SHP77 treated with DMSO at 0.1 percent for 48 hours (cell line): ENCODE measurements around the gene APP.
"Not testable (repeated sequence)": the region's sequence is repeated elsewhere in the genome, so short reads cannot be mapped to it uniquely, and the experiment has no call there.

Experiments
- DNase-seq: peaks from one replicate; lab custom pipeline; 2025; lab: John Stamatoyannopoulos, UW

Gene APP

GRCh38 chr21:26022598-26023337, 147.8 kb downstream of the APP start:
- not testable (repeated sequence) for DNase-seq

- DNase-seq, result no peak
Observed at GRCh38 chr21:26020510-26020909, 150.1 kb downstream of the APP start.

DNA sequence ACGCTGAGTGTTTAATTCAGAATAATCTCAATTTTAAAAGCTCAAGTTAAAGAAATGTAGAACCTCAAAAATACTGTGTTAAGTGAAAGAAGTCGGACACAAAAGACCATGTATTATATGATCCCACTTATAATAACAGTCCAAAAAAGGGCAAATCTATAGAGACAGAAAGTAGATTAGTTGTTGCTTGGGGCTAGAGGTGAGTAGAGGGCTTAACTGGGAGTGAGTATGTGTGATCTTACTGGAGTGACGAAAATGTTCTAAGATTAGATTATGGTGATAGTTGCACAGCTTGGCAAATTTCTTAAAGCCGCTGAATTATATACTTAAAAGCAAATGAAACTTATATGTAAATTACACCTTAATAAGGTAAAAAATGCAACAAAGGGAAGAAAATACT, 150.5 kb downstream of the APP start:
- DNase-seq, result no peak

GRCh38 chr21:26019236-26019635, 151.3 kb downstream of the APP start:
- no peak for DNase-seq

DNA sequence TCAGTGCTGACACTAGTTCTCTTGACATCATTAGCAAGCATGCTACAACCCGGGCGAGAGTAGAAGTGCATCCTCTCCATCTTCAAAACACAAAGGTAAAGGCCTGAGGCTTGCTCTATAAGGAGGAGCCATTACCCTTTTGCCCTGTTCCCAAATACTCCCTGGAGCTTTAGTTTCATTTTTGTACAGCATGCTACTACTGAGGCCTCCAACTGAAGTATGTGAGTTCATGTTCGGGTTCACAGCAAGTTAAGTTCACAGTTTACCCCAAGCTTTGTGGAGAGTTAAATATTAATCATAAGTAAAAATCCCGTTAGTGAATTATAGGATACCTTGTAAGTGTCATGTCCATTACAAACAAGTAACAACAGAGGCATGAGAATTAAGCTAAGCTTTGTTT, 156.6 kb downstream of the APP start:
- no peak for DNase-seq

DNA sequence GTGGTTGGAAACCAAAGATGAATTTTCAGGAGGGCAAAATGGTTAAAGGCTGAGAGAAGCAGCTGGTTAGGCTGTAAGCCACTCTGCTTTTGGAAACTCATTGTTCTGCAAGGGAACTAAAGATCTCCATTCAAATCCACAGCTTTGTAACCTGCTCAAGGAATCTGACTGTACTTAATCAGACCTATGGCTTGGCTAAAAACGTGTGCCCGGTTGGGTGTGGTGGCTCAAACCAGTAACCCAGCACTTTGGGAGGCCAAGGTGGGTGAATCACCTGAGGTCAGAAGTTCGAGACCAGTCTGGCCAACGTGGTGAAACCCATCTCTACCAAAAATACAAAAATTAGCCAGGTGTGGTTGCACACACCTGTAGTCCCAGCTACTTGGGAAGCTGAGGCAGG, 158.1 kb downstream of the APP start:
- not testable (repeated sequence) for DNase-seq

GRCh38 chr21:26011292-26011940, 159.2 kb downstream of the APP start:
- DNase-seq, result no peak

GRCh38 chr21:26007951-26008498, 162.5 kb downstream of the APP start:
- peak; percentile 40 for DNase-seq

GRCh38 chr21:26005464-26005863, 165.1 kb downstream of the APP start:
- no peak for DNase-seq

- no peak for DNase-seq
Observed at GRCh38 chr21:26003404-26003803, 167.2 kb downstream of the APP start.

DNA sequence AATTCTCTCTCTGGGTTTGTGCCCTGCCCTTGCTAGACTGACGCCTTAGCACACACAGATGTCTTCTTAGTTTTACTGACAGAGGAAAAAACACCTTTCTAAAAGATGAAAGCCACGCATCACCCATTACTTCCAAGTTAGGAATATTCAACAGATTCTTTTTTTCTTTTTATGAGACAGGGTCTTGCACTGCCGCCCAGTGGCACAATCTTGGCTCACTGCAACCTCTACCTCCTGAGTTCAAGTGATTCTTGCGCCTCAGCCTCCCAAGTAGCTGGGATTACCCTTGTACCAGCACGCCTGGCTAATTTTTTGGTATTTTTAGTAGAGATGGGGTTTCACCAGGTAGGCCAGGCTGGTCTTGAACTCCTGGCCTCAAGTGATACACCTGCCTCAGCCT, 169.2 kb downstream of the APP start:
- no peak for DNase-seq

DNA sequence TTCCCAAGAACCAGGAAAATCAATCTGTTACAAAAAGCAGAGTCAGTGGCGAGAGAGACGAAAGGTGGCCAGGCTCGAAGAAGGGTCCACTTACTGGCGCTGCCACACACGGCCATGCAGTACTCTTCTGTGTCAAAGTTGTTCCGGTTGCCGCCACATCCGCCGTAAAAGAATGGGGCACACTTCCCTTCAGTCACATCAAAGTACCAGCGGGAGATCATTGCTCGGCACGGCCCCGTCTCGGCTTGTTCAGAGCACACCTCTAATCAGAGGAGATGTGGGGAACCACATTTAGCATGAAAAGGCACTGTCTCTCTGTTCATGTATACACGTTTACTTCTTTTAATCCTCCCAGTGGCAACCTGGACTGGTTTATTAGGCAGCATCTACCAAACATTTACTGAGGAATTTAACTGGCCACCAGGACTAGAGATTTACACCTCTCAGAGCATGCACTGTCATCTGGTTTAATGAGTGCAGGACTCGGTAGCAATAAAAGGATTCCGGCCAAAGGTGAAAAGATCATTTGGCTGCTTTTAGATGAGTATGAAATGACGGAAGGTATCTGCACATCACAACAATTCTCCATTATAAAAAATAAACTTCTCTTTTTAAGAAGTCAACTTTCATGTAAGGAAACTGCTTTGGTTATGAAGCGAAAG, 170.5 kb downstream of the APP start:
- no peak for DNase-seq

GRCh38 chr21:25997788-25998611, 172.6 kb downstream of the APP start:
- DNase-seq, result peak; percentile 16

GRCh38 chr21:25995278-25995677, 175.3 kb downstream of the APP start:
- no peak for DNase-seq

DNA sequence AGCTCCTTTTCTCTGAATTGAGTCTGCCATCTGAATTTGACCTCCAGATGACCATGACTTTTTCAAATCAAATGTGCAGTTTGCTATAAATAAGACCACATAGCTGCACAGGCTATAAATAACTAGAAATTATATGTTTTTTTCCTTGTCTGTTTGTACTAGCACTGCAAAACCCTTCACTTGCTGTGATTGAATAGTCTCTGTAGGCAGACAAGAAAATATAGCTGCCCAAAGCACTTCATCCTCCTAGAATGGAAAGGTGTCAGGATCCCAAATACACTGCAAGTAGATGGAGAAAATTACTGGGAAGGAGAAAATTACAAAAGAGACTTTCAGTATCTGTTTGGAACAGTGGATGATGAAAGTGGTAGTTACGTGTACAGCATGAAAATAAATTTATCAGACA, 175.8 kb downstream of the APP start:
- DNase-seq, result no peak

- DNase-seq, result no peak
Observed at GRCh38 chr21:25988738-25989137, 181.8 kb downstream of the APP start.

GRCh38 chr21:25987531-25987930, 183.0 kb downstream of the APP start:
- DNase-seq, result no peak

- no peak for DNase-seq
Observed at GRCh38 chr21:25986928-25987327, 183.6 kb downstream of the APP start.

- no peak for DNase-seq
Observed at GRCh38 chr21:25985990-25986389, 184.6 kb downstream of the APP start.

DNA sequence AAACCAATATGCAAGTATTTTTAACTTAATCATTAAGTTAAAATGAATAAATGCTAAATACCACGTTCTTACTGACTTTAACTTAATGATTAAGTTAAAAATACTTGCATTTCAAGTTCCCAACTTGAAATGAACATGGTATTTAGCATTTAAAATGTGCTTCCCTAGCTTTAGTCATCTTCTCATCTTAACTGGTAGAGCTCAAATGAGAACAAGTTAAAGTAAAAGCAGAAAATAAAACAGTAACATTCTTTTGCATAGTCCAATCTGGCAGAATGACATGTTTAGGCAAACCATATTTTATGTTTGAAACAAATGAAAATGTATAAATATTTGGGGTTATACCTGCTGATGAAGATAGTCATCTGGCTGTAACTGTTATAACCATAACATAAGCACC, 186.0 kb downstream of the APP start:
- DNase-seq, result no peak

GRCh38 chr21:25983745-25984144, 186.8 kb downstream of the APP start:
- no peak for DNase-seq

DNA sequence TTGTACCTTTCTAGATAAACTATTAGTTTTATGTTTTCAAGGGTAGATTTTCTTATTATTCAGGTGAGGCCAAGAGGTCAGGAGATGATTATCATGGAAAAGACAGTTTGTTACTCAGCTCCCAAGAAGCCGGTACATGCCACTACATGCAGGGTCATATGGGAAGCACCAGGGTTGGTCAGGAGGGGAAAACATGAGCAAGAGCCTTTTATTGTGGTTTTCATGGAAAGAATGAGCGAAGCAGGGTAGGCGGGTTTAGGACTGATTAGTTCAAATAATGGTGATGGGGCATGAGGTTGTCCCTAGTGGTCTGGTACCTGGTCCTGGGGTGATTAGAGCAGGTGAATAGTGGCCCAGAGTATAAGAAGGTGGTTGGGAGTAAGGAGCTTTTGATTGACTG, 189.9 kb downstream of the APP start:
- DNase-seq, result no peak
